SH-SY5Y (cell line): ENCODE data around the gene PARD3.

Experiments
- GATA2 ChIP-seq: IDR thresholded peaks from 2 replicates; pipeline ENCODE4 v1.6.1; 2011; ENCODE audit warnings: mild to moderate bottlenecking, low read depth, low read length
- GATA3 ChIP-seq: IDR thresholded peaks from 2 replicates; pipeline ENCODE4 v1.6.1; 2011; ENCODE audit warnings: low read depth, mild to moderate bottlenecking, low read length, moderate library complexity

DNA sequence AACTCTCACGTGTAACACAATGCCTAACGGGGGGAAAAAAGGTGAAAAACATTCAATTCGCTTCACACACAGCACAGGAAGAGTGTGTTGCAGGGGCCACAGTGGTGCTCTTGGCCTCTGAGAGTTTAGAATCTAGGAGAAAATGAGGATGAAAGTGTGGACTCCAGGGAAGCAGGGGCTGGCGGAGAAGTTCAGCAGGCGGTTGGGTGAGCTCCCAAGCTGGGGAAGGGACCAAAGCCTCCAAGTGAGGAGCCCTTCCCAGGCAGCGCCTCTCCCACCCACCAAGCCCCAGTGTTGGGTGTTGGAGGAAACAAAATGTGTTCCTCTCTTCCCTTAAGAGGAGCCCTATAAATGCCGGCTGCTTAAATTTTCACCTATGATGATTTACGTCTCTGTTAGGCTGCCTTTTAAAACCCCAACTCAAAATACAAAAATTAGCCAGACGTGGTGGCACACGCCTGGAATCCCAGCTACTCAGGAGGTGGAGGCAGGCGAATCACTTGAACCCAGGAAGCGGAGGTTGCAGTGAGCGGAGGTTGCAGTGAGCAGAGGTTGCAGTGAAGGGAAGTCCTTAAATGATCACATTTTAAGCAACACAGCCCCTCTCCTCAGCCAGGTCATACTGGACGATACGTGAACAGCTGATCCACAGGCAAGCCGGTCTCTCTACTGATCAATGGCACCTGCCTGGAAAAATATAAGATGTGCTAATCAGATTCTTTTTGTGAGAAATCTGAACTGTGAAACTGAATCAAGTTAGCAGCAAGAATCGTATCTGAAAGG, 735.2 kb downstream of the PARD3 start:
- TF ChIP-seq GATA2 (no peak), GATA3 (no peak)
